Lower leg skin (tissue), 3 donors: ENCODE measurements around the gene SPTLC2.

ENCODE experiments used
- CTCF ChIP-seq, 3 donors: fragments of 450-650 bp; IDR thresholded peaks; one replicate each; pipeline ENCODE4 v1.5.1; 2016; ENCODE audit warnings: antibody characterized with exemption in 3 of 3, mild to moderate bottlenecking in 3 of 3, moderate library complexity in 2 of 3
- POLR2A ChIP-seq, 2 donors: fragments of 450-650 bp; IDR thresholded peaks; one replicate each; pipeline ENCODE4 v1.6.1; 2016 to 2017; ENCODE audit warnings: antibody characterized with exemption in 2 of 2, mild to moderate bottlenecking in 1 of 2, moderate library complexity in 1 of 2

DNA sequence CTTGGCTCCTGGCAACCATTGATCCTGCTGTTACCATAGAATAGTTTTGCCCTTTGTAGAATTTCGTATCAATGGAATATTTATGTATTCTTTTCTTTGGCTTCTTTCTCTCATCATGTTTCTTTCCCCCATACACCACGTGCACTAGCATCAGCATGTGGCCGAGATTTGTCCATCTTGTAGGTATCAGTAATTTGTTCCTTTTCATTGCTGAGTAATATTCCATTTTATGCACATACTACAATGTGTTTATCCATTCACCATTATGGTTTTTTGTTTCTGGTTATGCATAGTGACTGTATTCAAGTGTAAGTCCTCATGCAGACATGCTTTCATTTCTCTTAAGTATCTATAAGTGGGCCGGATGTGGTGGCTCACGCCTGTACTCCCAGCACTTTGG lies 113.3 kb downstream of the SPTLC2 start:
- no peak for TF ChIP-seq POLR2A (IDR thresholded peaks at IDR 0.05)
- no peak for TF ChIP-seq CTCF (IDR thresholded peaks at IDR 0.05)
